PC-3 (cell line): ENCODE measurements around the gene FGG. TPM values are rescaled to one million over a fixed set of nuclear protein-coding genes. Genes with fewer than 3 reads are reported as not detected.
A peak's percentile ranks its signal among the peaks of the same experiment; 100 is the strongest.

Experiments
- ATAC-seq: fragments of 200-7000 bp; cut with Tn5 transposase; 2 replicates; pipeline ENCODE4 v1.9.1; 2020; ENCODE audit warnings: mild to moderate bottlenecking, moderate library complexity
- BruUV-seq: library from RNA; stranded (reverse); fragments of 400-500 nt; replicated peaks from 2 replicates; lab custom pipeline; 2021; lab: Mats Ljungman, UMichigan
- CTCF ChIA-PET: fragments of 300-600 bp; sonication (Branson Sonifier 250); formaldehyde crosslinking; loops from one replicate; lab custom pipeline; 2022; ENCODE audit warnings: antibody characterized with exemption; lab: Charles Lee
- POLR2A ChIA-PET: fragments of 300-600 bp; sonication (Branson Sonifier 250); formaldehyde crosslinking; loops from one replicate; lab custom pipeline; 2022; ENCODE audit warnings: antibody characterized with exemption; ENCODE audit not compliant: unreplicated experiment; lab: Charles Lee
- DNase-seq: peaks from one replicate; pipeline ENCODE4 v3.0.0-alpha.2; 2015
- H2AFZ ChIP-seq: fragments of 300-600 bp; sonication (generic); 2 replicates; pipeline ENCODE4 v1.6.0; 2016; ENCODE audit warnings: antibody characterized with exemption, low read length
- H3F3A ChIP-seq: fragments of 300-600 bp; sonication (generic); one replicate; pipeline ENCODE4 v1.6.0; 2017; ENCODE audit warnings: antibody characterized with exemption, low read length, control low read depth, mild to moderate bottlenecking; ENCODE audit not compliant: unreplicated experiment
- H3K27ac ChIP-seq: fragments of 300-600 bp; sonication (generic); 2 replicates; pipeline ENCODE4 v1.5.1; 2016; ENCODE audit warnings: mild to moderate bottlenecking, low read length
- H3K27me3 ChIP-seq: fragments of 300-600 bp; sonication (generic); 2 replicates; pipeline ENCODE4 v1.6.1; 2016; ENCODE audit warnings: low read length, mixed read lengths
- H3K36me3 ChIP-seq: fragments of 300-600 bp; sonication (generic); 2 replicates; pipeline ENCODE4 v1.6.1; 2016; ENCODE audit warnings: low read depth, mixed run types, low read length, mixed read lengths
- H3K4me1 ChIP-seq: fragments of 300-600 bp; sonication (generic); 2 replicates; pipeline ENCODE4 v1.5.1; 2016; ENCODE audit warnings: low read length; ENCODE audit not compliant: insufficient read depth
- H3K4me2 ChIP-seq: fragments of 300-600 bp; sonication (generic); 2 replicates; pipeline ENCODE4 v1.6.0; 2016; ENCODE audit warnings: low read length
- H3K4me3 ChIP-seq: fragments of 300-600 bp; sonication (generic); 2 replicates; pipeline ENCODE4 v1.5.1; 2016; ENCODE audit warnings: mild to moderate bottlenecking, low read length, mixed read lengths
- H3K79me2 ChIP-seq: fragments of 300-600 bp; sonication (generic); 2 replicates; pipeline ENCODE4 v1.6.1; 2017; ENCODE audit warnings: low read length, mixed read lengths
- H3K9ac ChIP-seq: fragments of 300-600 bp; sonication (generic); 2 replicates; pipeline ENCODE4 v1.6.0; 2016; ENCODE audit warnings: mild to moderate bottlenecking, low read length
- H3K9me2 ChIP-seq: fragments of 300-600 bp; sonication (generic); replicated peaks from 2 replicates; pipeline ENCODE4 v1.6.1; 2016; ENCODE audit warnings: mixed run types, low read length, mixed read lengths
- H3K9me3 ChIP-seq: fragments of 300-600 bp; sonication (generic); 2 replicates; pipeline ENCODE4 v1.6.1; 2016; ENCODE audit warnings: low read length, mixed read lengths
- H4K20me1 ChIP-seq: fragments of 300-600 bp; sonication (generic); 2 replicates; pipeline ENCODE4 v1.6.1; 2016; ENCODE audit warnings: low read length, mixed read lengths
- EZH2 ChIP-seq: fragments of 300-600 bp; sonication (generic); IDR thresholded peaks from one replicate; pipeline ENCODE4 v1.6.1; 2017; ENCODE audit warnings: antibody characterized with exemption, mild to moderate bottlenecking, low read length; ENCODE audit not compliant: unreplicated experiment
- EZH2phosphoT487 ChIP-seq: fragments of 300-600 bp; sonication (generic); IDR thresholded peaks from 2 replicates; pipeline ENCODE4 v1.6.1; 2018; ENCODE audit warnings: mild to moderate bottlenecking, antibody characterized with exemption, low read length, borderline replicate concordance
- intact Hi-C: fragments of 100-400 bp; cut with micrococcal nuclease; formaldehyde crosslinking; loops from 2 replicates; pipeline ENCODE4 v1.9.0; 2023
- total RNA-seq: library from RNA; depleted of rRNA; stranded (reverse); fragments of >200 nt; gene quantifications from 2 replicates; pipeline ENCODE4 v1.2.3, GENCODE V29; 2014
- TF ChIP-seq, protein P1 (sequence below): fragments of 300-600 bp; sonication (generic); conservative IDR thresholded peaks from 2 replicates; pipeline ENCODE4 v1.5.1; 2017; ENCODE audit warnings: antibody characterized with exemption, low read depth, mild to moderate bottlenecking, low read length

FGG gene
- total RNA-seq, 1 experiment from 2014 or later = not detected

DNA sequence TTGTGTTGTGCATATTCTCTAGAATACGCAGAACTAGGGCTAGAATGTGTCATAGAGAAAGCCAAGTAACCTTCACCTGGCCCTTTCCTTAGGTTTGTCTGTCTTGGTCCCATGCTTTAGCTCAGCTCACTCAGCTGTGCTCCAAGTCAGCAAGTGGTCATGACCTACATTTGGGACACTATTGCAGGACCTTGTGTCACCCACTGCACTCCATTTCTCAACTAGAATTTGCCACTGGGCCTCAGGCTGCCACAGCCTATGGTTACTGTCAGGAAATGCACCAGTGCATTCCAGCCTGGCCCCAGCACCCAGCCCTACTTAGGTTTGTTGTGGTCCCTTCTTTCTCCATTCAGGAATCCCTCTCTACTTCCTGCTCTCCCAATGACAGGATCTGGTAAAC is 7.7 kb upstream of the FGG start:
- H3K9me2 ChIP-seq = no peaks in the 10 kb centered on the region
- H3K36me3 ChIP-seq = no peaks in the 10 kb centered on the region
- no peak for DNase-seq
- no TSS peak for BruUV-seq
- H3K79me2 ChIP-seq = no peaks in the 10 kb centered on the region
- no peak overlapping the region for H3K9ac ChIP-seq
- H3K4me1 ChIP-seq = no peaks in the 10 kb centered on the region
- intact Hi-C loops = no loop called here
- ATAC-seq = no peak
- no peak overlapping the region for H2AFZ ChIP-seq
- H3K4me3 ChIP-seq = no peak overlapping the region
- no peak for TF ChIP-seq EZH2phosphoT487
- TF ChIP-seq, protein P1, sequence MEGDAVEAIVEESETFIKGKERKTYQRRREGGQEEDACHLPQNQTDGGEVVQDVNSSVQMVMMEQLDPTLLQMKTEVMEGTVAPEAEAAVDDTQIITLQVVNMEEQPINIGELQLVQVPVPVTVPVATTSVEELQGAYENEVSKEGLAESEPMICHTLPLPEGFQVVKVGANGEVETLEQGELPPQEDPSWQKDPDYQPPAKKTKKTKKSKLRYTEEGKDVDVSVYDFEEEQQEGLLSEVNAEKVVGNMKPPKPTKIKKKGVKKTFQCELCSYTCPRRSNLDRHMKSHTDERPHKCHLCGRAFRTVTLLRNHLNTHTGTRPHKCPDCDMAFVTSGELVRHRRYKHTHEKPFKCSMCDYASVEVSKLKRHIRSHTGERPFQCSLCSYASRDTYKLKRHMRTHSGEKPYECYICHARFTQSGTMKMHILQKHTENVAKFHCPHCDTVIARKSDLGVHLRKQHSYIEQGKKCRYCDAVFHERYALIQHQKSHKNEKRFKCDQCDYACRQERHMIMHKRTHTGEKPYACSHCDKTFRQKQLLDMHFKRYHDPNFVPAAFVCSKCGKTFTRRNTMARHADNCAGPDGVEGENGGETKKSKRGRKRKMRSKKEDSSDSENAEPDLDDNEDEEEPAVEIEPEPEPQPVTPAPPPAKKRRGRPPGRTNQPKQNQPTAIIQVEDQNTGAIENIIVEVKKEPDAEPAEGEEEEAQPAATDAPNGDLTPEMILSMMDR = no peak
- no peak for TF ChIP-seq EZH2
- H3K27me3 ChIP-seq = no peaks in the 10 kb centered on the region
- no peak overlapping the region for H3K4me2 ChIP-seq
- no peaks in the 10 kb centered on the region for H4K20me1 ChIP-seq
- H3K9me3 ChIP-seq = no peaks in the 10 kb centered on the region
- ChIA-PET CTCF (interaction anchor here (3.5 kb wide), 1 partner anchor 61 kb away, joined by 44 read pairs; no protein-coding TSS in a partner anchor), POLR2A (no interaction called here)
- no peaks in the 10 kb centered on the region for H3F3A ChIP-seq
- H3K27ac ChIP-seq = no peak overlapping the region

DNA sequence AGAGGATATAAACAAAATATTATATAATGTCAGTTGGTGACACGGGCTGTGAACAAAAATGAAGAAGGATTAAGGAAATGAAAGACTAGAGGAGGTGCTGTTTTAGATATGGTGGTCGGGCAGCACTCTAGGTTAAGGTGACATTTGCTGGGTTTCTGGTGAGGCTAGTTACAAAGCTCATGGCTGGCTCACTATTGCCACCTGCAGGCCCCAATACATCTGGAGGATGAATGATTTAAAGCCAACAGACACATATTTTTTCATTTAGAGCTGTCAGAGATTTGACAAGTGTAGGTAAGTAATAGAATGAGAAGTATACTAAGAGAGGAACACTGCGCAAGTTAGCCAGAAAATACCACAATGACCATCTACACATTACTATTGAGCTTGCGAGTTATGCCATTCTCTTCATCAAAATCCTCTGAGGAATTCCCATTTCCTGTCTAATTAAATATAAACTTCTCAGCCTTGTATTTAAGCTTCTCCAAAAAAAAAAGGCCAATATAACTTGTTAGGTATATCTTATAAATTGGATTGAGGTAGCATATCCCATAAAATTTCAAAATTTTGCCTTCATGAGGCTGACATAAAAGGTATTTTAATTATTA is 6.4 kb upstream of the FGG start:
- Histone ChIP-seq H3K36me3 (no peaks in the 10 kb centered on the region), H3K9me2 (no peaks in the 10 kb centered on the region), H3K9ac (no peak overlapping the region), H4K20me1 (no peaks in the 10 kb centered on the region), H3K4me1 (no peaks in the 10 kb centered on the region), H3K9me3 (no peaks in the 10 kb centered on the region), H3K27me3 (no peaks in the 10 kb centered on the region), H2AFZ (no peak overlapping the region), H3K79me2 (no peaks in the 10 kb centered on the region), H3K4me3 (no peak overlapping the region), H3K4me2 (no peak overlapping the region), H3K27ac (no peak overlapping the region), H3F3A (no peaks in the 10 kb centered on the region)
- BruUV-seq = no TSS peak
- TF ChIP-seq EZH2phosphoT487 = no peak
- TF ChIP-seq, protein P1 = peak; percentile 82
- intact Hi-C loops = loop anchor here (1.0 kb wide), 2 partner anchors 60 to 67 kb away; no protein-coding TSS in a partner anchor
- peak; percentile 72 for DNase-seq
- CTCF ChIA-PET = interaction anchor here (0.6 to 3.5 kb wide), 10 partner anchors 11 to 69 kb away, joined by 3 to 44 read pairs (median 4); partner anchors contain the start of genes FGB and PLRG1
- ATAC-seq = peak; percentile 61; the same call in 1 of the 2 replicates
- POLR2A ChIA-PET = no interaction called here

DNA sequence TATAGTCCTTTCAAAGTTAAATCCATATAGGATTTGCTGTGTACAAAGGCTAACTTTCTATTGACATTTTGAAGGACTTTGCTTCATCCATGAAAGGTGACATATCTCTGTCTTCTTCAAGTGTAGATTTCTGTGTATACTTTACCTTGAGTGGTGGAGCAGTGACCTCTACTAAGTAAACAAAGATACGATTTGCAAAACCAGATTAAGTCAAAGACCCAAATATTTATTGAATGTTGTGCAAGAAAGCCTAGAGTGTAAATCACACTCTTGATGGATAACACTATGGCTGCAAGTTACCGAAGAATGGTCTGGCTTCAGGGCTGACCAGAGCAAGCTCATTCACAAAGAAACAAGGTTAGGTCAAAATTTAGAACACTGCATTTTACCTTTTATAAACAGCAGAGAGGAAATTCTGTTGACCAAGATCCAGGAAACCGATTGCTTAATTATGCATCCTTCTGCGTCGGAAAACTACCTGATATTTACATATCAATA is 5.4 kb upstream of the FGG start:
- ChIA-PET POLR2A (no interaction called here), CTCF (interaction anchor here (2.3 to 3.5 kb wide), 2 partner anchors 59 to 65 kb away, joined by 11 to 44 read pairs; no protein-coding TSS in a partner anchor)
- no peaks in the 10 kb centered on the region for H4K20me1 ChIP-seq
- no peaks in the 10 kb centered on the region for H3K9me2 ChIP-seq
- TF ChIP-seq, protein P1 = no peak
- TF ChIP-seq EZH2phosphoT487 (no peak), EZH2 (no peak)
- H3K79me2 ChIP-seq = no peaks in the 10 kb centered on the region
- H3K9ac ChIP-seq = no peak overlapping the region
- no peak for ATAC-seq
- no peaks in the 10 kb centered on the region for H3K4me1 ChIP-seq
- no peaks in the 10 kb centered on the region for H3K27me3 ChIP-seq
- no peak overlapping the region for H3K4me2 ChIP-seq
- no TSS peak for BruUV-seq
- intact Hi-C loops = loop anchor here (1.0 kb wide), 2 partner anchors 59 to 66 kb away; no protein-coding TSS in a partner anchor
- no peaks in the 10 kb centered on the region for H3F3A ChIP-seq
- H3K9me3 ChIP-seq = no peaks in the 10 kb centered on the region
- no peaks in the 10 kb centered on the region for H3K36me3 ChIP-seq
- H3K27ac ChIP-seq = no peak overlapping the region
- DNase-seq = no peak
- H2AFZ ChIP-seq = no peak overlapping the region
- H3K4me3 ChIP-seq = no peak overlapping the region
